B cell (primary cell): ENCODE results near the gene KCND3. TPM values are rescaled to one million over a fixed set of nuclear protein-coding genes. Genes with fewer than 3 reads are reported as not detected.

Source experiments
- ATAC-seq: fragments of 200-7000 bp; cut with Tn5 transposase; one replicate; pipeline ENCODE4 v1.10.0; 2021; ENCODE audit warnings: low read depth, mild to moderate bottlenecking, moderate number of reproducible peaks, moderate library complexity
- CTCF ChIA-PET: fragments of 350-600 bp; sonication (Branson Sonifier 250); formaldehyde crosslinking; loops from one replicate; lab custom pipeline; 2021; ENCODE audit warnings: antibody characterized with exemption, inconsistent platforms; lab: Charles Lee
- POLR2A ChIA-PET: fragments of 350-600 bp; sonication (Branson Sonifier 250); formaldehyde crosslinking; loops from one replicate; lab custom pipeline; 2021; ENCODE audit warnings: antibody characterized with exemption; lab: Charles Lee
- DNase-seq: peaks from one replicate; pipeline ENCODE4 v3.0.0; 2013
- H2AFZ ChIP-seq: 2 replicates; pipeline ENCODE4 v1.6.1; 2012; ENCODE audit warnings: mild to moderate bottlenecking, low read depth, low read length; ENCODE audit not compliant: insufficient read depth, poor library complexity, severe bottlenecking
- H3K27ac ChIP-seq, 2 donors: 1 replicate in 1 of 2; 2 replicates in 1 of 2; pipeline ENCODE4 v1.5.1; 2012 to 2013; ENCODE audit warnings: low read length in 2 of 2, mild to moderate bottlenecking in 2 of 2, moderate library complexity in 1 of 2
- H3K27me3 ChIP-seq, 4 experiments: fragments of 200-600 bp in 1 of 4; sonication (generic) in 1 of 4; replicated peaks in 1 of 4; 1 replicate in 2 of 4; 2 replicates in 2 of 4; pipeline versions ENCODE4 v1.6.1 to v1.7.0; 2013 to 2016; ENCODE audit warnings: low read length in 3 of 4, mild to moderate bottlenecking in 2 of 4, mixed read lengths in 1 of 4, moderate library complexity in 1 of 4; ENCODE audit not compliant: insufficient read depth in 4 of 4, control insufficient read depth in 3 of 4; ENCODE audit errors: control extremely low read depth in 1 of 4
- H3K36me3 ChIP-seq, 2 experiments: replicated peaks in 1 of 2; 1 replicate in 1 of 2; 2 replicates in 1 of 2; pipeline versions ENCODE4 v1.6.1 to v1.7.1; 2013; ENCODE audit warnings: low read length in 1 of 2; ENCODE audit not compliant: insufficient read depth in 2 of 2, control insufficient read depth in 1 of 2; ENCODE audit errors: control extremely low read depth in 1 of 2, extremely low read depth in 1 of 2
- H3K4me1 ChIP-seq, 2 donors: fragments of 200-600 bp in 1 of 2; sonication (generic) in 1 of 2; 1 replicate in 1 of 2; 2 replicates in 1 of 2; pipeline versions ENCODE4 v1.5.1 to v1.6.1; 2013 to 2017; ENCODE audit warnings: low read length in 2 of 2; ENCODE audit not compliant: control insufficient read depth in 2 of 2, insufficient read depth in 2 of 2
- H3K4me2 ChIP-seq: replicated peaks from 2 replicates; pipeline ENCODE3; 2012; ENCODE audit warnings: mild to moderate bottlenecking, low read depth, low read length; ENCODE audit not compliant: poor library complexity, severe bottlenecking
- H3K4me3 ChIP-seq, 5 experiments: fragments of 200-600 bp in 1 of 5; sonication (generic) in 1 of 5; 1 replicate in 3 of 5; 2 replicates in 2 of 5; pipeline versions ENCODE4 v1.5.1 to v1.7.0; 2011 to 2016; ENCODE audit warnings: low read length in 4 of 5, mild to moderate bottlenecking in 4 of 5, low read depth in 2 of 5, control low read depth in 1 of 5, moderate library complexity in 1 of 5; ENCODE audit not compliant: insufficient read depth in 1 of 5; ENCODE audit errors: control extremely low read depth in 1 of 5, extremely low read depth in 1 of 5
- H3K79me2 ChIP-seq: fragments of 200-600 bp; sonication (generic); one replicate; pipeline ENCODE4 v1.6.0; 2016; ENCODE audit warnings: low read length; ENCODE audit not compliant: control insufficient read depth, insufficient read depth
- H3K9ac ChIP-seq: fragments of 200-600 bp; sonication (generic); 2 replicates; pipeline ENCODE4 v1.6.1; 2017; ENCODE audit warnings: mild to moderate bottlenecking, low read length, moderate library complexity
- H3K9me3 ChIP-seq, 3 donors: one replicate each; pipeline versions ENCODE4 v1.6.1 to v1.7.1; 2013; ENCODE audit warnings: low read length in 2 of 3; ENCODE audit not compliant: control insufficient read depth in 2 of 3, insufficient read depth in 1 of 3; ENCODE audit errors: control extremely low read depth in 1 of 3
- H4K20me1 ChIP-seq: 2 replicates; pipeline ENCODE4 v1.6.0; 2012; ENCODE audit warnings: mild to moderate bottlenecking, low read length; ENCODE audit not compliant: insufficient read depth, control insufficient read depth, poor library complexity, severe bottlenecking
- H3K27ac Mint-ChIP-seq: one replicate; pipeline ENCODE4 v1.8.0; 2021; ENCODE audit warnings: mixed read lengths
- H3K27me3 Mint-ChIP-seq: one replicate; pipeline ENCODE4 v1.8.0; 2021; ENCODE audit warnings: mixed read lengths
- H3K4me1 Mint-ChIP-seq: one replicate; pipeline ENCODE4 v1.8.0; 2021; ENCODE audit warnings: mixed read lengths
- H3K4me3 Mint-ChIP-seq: one replicate; pipeline ENCODE4 v1.8.0; 2021; ENCODE audit warnings: mixed read lengths
- H3K9me3 Mint-ChIP-seq: one replicate; pipeline ENCODE4 v1.8.0; 2022; ENCODE audit warnings: mixed read lengths; ENCODE audit not compliant: insufficient read depth
- CTCF ChIP-seq: fragments of 200-600 bp; IDR thresholded peaks from one replicate; pipeline ENCODE4 v1.8.0; 2022; ENCODE audit warnings: antibody characterized with exemption, mild to moderate bottlenecking
- EZH2 ChIP-seq: IDR thresholded peaks from 2 replicates; pipeline ENCODE4 v1.6.1; 2012; ENCODE audit warnings: borderline replicate concordance, low read depth, mild to moderate bottlenecking, moderate library complexity, low read length; ENCODE audit not compliant: insufficient read depth, poor library complexity, severe bottlenecking
- WGBS: methylation state at CpG from one replicate; pipeline ENCODE4 v1.1.5; 2013; ENCODE audit warnings: missing lambda C conversion rate; ENCODE audit not compliant: insufficient coverage; 5-methylcytosine and 5-hydroxymethylcytosine counted together
- intact Hi-C: fragments of 100-400 bp; cut with micrococcal nuclease; formaldehyde crosslinking; loops from one replicate; pipeline ENCODE4 v1.10.0; 2022
- polyA plus RNA-seq: library from polyadenylated mRNA; depleted of rRNA; stranded (reverse); fragments of >200 nt; gene quantifications from 2 replicates; pipeline ENCODE4 v1.2.3, GENCODE V29; 2012
- total RNA-seq, 2 donors: library from RNA; stranded (reverse); fragments of 120-200 nt in 1 of 2; gene quantifications; 1 replicate in 1 of 2; 2 replicates in 1 of 2; pipeline versions ENCODE4 v1.2.3 to v1.2.4, GENCODE V29; 2013 to 2022

Gene KCND3
- total and polyA plus RNA-seq, 2 donors (not counting 1 experiment from before 2014, with no cell fraction given) = 0.07 TPM; not detected in 1

GRCh38 chr1:111958851-111959250 is 30.6 kb downstream of the KCND3 start:
- H3K9me3 ChIP-seq = no peaks in the 10 kb centered on the region
- H3K79me2 ChIP-seq = no peaks in the 10 kb centered on the region
- intact Hi-C loops = no loop called here
- no peaks in the 10 kb centered on the region for H3K4me1 ChIP-seq
- H3K9me3 Mint-ChIP-seq = no peaks in the 10 kb centered on the region
- ATAC-seq (no peak), DNase-seq (no peak)
- H3K4me2 ChIP-seq = no peak overlapping the region
- H3K4me1 Mint-ChIP-seq = no peaks in the 10 kb centered on the region
- CTCF ChIA-PET = no interaction called here
- TF ChIP-seq CTCF = no peak
- no peak for TF ChIP-seq EZH2
- no peaks in the 10 kb centered on the region for H3K36me3 ChIP-seq
- WGBS = no CpG with 5 or more reads among the region's 6 CpGs
- no peak overlapping the region for H2AFZ ChIP-seq
- H3K27ac ChIP-seq = no peak overlapping the region
- no peaks in the 10 kb centered on the region for H4K20me1 ChIP-seq
- H3K27ac Mint-ChIP-seq = no peak overlapping the region
- H3K4me3 ChIP-seq = no peak overlapping the region
- no peak overlapping the region for H3K4me3 Mint-ChIP-seq
- POLR2A ChIA-PET = no interaction called here
- H3K9ac ChIP-seq = no peak overlapping the region
- H3K27me3 ChIP-seq = peaks cover 0 to 25% (median 7%) of the 10 kb centered on the region in 4 experiments
- H3K27me3 Mint-ChIP-seq = peaks cover 38% of the 10 kb centered on the region

DNA sequence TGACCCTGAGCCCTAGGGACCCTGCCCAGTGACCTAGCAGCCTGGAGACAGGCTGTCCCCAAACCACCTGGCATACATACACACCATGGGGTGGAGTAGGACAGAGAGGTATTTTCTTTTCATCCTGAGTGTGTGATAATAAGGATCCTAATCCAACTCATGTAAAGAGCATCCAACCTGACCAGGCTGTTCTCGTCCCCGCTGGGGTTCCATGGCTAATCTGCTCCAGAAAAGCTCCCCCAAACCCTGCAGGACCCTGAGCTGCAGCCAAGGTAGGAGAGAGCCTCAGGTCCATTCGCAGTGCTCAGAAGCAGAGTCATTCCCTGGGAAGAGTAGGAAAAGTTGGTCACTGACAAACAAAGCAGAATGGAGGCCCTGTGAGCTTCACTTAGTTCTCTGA is 31.4 kb downstream of the KCND3 start:
- Mint-ChIP-seq H3K4me1 (no peaks in the 10 kb centered on the region), H3K27me3 (peaks cover 34% of the 10 kb centered on the region), H3K4me3 (no peak overlapping the region), H3K9me3 (no peaks in the 10 kb centered on the region), H3K27ac (no peak overlapping the region)
- Histone ChIP-seq H3K9me3 (no peaks in the 10 kb centered on the region), H3K4me1 (no peaks in the 10 kb centered on the region), H3K36me3 (no peaks in the 10 kb centered on the region), H4K20me1 (no peaks in the 10 kb centered on the region), H3K9ac (no peak overlapping the region), H3K4me3 (no peak overlapping the region), H3K27me3 (peaks cover 0 to 18% (median 5%) of the 10 kb centered on the region in 4 experiments), H3K27ac (no peak overlapping the region), H2AFZ (no peak overlapping the region), H3K4me2 (no peak overlapping the region), H3K79me2 (no peaks in the 10 kb centered on the region)
- ChIA-PET CTCF (no interaction called here), POLR2A (no interaction called here)
- no peak for DNase-seq
- no peak for ATAC-seq
- intact Hi-C loops = no loop called here
- 83% methylated on average over 2 of the region's 3 CpGs for WGBS
- TF ChIP-seq EZH2 (no peak), CTCF (no peak)
